NK-92 (cell line): ENCODE data around the gene C9orf50.

ENCODE experiments used
- DNase-seq: peaks from one replicate; lab custom pipeline; 2025; ENCODE audit not compliant: unreplicated experiment; lab: John Stamatoyannopoulos, UW

C9orf50 gene

DNA sequence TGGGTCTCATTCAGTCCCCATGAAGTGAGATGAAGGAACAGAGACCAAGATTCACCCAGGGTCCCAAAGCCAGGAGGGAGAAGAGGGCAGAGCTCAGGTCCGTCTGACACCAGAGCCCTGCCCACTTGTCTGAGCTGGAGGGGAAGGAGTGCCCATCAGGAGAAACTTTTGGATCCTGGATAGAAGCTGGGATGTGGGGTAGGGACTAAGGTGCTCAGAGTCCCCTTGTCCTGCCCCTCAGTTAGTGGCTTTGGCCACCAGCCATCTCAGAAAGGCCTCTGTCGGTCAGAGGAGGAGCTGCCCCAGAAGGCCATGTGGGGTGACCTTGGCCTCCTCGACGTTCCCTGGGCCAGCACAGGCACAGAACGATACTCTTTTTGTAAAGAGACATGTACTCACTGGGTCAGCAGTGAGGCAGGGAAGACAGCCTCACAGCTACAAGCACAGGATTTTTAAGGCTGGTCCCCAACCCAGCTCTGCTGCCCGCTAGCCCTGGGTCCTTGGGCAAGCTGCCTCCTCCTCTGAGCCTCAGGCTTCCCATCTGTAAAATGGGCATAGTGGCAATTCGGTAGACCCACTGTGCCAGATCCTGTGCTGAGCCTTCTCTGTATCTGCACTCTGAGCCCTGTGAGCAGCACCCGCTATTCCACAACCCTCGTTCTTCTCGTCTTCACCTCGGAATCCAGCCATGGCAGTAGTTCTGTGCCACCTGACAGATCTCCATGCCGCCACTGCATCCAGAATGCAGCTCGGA, 49.4 kb downstream of the C9orf50 start:
- DNase-seq, result no peak

DNA sequence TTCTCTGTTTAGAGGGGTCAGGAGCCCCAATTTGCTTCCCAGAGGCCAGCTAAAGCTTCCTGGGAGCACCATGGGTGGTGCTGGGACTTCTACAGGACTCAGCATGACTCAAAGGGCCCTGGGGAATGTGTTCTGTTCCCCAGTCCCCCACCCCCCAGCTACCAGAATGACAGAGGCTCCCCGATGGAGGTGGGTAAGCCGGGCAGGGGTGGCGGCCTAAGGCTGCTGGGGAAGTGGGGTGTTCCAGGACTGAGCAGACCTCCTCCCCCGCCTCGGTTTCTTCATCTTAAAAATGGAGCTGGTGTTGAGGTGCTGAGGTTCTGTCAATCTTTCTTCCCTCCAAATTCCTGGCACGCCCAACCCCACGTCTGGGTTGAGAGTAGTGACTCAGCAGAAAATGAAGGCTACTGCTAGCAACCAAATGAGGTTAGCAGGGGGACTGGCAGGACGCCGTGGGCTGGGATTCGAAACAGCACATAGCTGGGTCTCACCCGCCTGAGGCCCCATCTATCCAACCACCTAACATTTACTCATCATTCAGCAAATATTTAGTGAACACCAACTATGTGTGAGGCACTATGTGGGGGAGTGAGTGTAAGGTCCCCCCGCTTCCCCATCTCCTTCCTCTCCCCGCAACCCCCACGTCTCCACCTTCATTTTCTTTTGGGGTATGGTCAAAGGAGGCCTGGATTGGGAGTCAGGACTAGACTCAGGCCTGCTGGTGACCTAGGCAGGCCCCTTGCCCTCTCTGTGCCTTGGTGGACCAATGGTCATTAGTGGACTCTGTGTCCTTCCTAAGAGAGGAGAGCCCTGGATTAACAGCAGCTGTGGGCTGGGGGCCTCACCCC, 50.2 kb downstream of the C9orf50 start:
- no peak for DNase-seq

DNA sequence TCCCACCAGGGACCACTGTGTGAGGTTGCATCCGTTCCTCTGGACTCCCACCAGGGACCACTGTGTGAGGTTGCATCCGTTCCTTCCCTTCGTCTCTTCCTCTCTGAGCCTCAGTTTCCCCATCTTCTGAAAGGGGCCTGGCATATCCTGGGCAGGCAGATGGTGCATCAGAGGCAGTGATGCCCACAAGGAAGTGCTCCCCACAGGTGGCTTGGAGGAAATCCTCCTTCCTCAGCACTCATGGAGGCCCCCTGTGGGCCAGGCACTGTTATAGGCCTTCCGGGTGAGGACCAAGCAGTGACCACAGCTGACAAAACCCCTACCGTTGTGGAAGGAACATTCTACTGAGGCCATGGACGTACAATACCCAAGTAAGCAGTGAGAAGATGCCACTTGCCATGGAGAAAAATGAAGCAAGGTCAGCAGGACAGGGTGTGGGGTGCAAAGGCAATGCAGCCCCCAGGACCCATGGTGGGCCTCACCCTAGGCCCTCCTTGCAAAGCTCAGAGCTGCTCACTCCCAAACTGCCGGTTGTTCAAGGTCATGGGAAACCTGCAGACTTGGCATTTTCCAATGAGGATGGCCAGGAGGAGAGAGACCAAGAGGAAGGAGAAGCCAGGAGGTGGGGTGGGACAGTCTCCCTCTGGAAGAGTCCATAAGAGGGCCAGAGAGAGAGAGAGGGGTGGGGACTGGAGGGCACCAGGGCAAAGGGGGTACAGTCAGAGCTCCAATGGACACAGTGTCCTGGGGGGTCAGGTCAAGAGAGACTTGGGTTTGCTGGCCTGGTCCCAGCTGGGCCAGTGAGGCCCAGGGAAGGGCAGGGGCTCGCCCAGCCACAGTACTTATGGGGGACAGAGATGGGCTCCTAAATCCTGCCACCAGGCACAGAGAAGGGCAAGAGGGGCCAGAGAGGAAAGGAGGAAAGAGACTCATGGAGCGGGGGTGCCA, 51.1 kb downstream of the C9orf50 start:
- DNase-seq, result no peak

DNA sequence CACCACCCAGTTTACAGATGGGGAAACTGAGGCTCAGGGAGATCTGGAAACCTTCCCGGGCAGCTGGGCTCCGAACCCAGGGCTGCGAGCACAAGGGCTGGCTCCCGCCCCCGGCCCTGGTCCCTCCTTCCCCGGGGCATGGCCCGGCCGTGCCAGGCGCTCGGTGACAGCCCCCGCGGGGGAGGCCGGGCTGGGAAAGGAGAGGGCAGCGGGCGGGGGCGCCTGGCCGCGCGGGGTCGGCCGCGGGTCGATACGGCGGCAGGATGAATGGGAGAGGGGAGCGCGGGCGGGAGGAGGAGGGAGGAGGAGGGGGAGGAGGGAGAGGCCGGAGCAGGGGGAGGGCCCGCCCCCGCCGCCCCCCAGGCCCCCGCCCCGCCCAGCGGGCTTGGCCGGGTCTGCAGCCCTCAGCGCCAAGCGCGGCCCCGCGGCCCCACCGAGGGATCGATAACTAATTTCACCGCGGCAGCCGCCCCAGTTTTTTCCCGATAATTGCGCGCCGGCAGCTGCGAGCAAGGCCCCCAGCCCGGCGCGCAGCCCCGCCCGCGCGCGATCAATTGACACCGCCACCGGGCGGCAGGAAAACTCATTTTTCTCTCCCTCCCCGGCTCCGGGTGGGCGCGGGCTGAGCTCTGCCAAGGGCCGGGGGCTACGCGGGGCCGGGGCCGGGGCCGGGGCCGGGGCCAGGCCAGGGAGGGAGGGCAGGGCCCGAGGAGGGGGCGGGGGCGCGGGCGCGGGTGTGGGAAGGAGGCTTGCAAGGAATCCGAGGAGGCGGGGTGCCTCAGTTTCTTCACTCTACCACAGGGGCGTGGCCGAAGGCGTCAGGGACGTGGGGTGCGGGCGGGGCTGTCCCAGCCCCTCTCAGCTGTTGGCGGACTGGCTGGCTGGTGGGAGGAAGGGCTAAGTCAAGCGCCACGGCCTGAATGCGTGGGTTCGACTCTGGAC, 52.1 kb downstream of the C9orf50 start:
- DNase-seq, result no peak

DNA sequence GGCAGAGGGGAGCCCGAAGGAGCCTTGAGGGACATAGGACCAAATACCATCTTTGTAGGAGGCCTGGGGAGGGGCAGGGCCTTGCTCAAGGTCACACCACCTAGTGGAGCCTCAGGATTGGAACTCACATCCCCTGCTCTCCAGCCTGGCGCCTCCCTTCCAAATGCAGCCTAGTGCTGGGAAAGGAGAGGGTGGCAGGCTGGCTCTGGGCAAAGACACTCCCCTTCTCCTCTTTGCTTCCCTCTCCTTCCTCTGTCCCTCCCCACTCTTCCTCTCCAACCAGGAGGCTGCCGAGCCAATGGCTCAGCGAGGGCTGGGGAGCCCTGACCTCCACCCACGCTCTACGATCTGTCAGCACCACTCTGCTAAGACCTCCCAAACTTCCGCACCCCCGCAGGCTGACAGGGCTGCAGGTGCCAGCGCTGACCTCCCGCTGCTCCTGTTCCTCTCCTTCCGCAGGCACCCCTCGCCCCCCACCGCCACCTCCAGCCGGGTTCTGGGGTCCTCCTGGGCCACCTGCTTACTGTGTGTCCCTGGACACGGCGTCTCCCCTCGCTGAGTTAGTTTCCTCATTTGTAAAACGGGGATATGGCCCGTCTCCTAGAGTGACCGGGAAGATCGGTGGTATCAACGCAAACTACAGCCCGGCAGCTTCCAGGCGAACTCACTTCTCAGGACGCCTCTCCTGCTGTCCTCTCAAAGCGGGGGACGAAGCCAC, 52.9 kb downstream of the C9orf50 start:
- DNase-seq, result no peak

DNA sequence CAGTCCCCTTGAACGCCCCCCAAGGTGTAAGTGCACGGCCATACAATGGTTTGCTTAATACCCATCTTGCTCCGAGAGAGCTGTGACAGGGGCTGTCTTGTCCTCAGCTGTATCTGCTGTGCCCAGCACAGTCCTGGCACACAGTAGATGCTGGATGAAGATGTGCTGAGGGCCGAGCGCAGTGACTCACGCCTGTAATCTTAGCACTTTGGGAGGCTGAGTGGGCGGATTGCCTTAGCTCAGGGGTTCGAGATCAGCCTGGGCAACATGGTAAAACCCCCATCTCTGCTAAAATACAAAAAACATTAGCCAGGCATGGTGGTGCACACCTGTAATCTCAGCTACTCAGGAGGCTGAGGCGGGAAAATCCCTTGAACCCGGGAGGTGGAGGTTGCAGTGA, 53.6 kb downstream of the C9orf50 start:
- DNase-seq, result no peak

DNA sequence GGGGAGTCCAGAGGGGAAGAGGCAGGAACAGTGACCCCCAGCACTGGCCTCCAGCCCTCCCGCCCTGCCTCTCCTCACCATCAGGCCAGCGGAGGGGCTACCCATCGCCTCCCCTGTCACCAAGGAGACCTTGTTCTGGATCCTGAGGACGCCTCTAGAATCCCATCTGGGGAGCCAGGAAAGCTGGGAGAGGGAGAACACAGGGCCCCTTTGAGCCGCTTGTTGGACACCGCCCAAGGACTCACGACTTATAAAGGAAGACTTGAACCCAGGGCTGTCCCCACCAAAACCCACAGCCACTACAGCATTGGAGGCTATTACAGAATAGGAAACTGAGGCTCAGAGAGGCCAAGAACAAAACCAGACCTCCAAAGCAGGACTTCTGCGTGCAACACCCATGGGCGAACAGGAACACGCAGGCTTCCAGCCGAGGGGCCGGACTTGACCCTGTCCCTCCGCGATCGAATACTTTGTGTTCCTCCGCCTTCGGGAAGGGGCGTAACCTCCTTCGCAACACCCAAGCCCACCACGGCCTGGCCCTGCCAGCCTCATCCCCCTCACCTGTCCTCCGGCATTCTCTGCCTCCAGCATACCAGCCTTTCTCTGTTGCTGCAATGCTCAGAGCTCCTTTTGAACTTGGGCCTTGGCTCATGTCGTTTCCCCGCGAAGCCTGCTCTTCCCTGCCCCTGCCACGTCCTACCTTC, 54.2 kb downstream of the C9orf50 start:
- DNase-seq, result no peak

DNA sequence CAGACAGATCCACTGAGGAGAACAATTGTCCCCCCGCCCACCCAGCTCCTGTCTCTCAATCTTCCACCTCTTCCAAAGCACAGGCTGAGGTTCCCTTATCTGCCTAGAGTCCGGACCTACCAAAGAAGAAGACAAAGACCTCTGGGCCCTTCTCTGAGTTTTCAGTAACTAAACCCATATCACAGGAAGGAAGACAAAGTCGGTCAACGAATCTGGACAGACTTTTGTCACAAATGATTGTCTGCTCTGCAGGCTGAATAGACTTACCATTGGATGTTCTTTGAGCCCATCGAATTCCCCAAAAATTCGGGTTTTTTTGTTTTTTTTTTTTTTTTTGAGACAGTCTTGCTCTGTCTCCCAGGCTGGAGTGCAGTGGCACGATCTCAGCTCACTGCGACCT, 58.0 kb downstream of the C9orf50 start:
- DNase-seq, result no peak

DNA sequence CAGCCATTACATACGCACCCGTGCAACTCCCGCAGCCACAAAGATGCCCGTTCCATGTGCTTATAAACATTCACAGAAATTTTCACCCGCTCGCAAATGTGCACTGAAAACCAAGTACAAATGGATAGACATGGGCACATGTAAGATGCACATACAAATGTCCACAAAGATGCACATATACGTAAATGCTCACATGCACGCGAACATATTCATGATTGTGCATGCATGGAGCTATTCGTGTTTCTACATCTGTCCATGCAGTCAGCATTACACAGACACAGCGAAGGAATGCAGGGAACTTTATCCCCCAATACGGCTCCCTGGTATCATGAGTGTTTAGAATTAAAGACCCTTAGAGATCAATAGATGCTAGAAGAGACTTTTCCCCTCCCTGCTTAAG, 58.4 kb downstream of the C9orf50 start:
- DNase-seq, result no peak
